ENCODE measurements around the gene KCNAB2.
A peak's percentile ranks its signal among the peaks of the same experiment; 100 is the strongest.
"Not testable (repeated sequence)": the region's sequence is repeated elsewhere in the genome, so short reads cannot be mapped to it uniquely, and the experiment has no call there.

KCNAB2 gene

GRCh38 chr1:6006882-6007281, 38.8 kb upstream of the KCNAB2 start:
- DNase-seq: no peak
- no peak overlapping the region for H3K27ac Mint-ChIP-seq
- no peak overlapping the region for H3K4me3 Mint-ChIP-seq
- ATAC-seq: peak; percentile 8
- H3K36me3 Mint-ChIP-seq (ENCODE audit: low read depth): no peaks in the 10 kb centered on the region
- H3K9me3 Mint-ChIP-seq: no peaks in the 10 kb centered on the region
- H3K4me1 Mint-ChIP-seq: peaks cover 30% of the 10 kb centered on the region
- no peaks in the 10 kb centered on the region for H3K27me3 Mint-ChIP-seq

GRCh38 chr1:6007318-6008083, 38.2 kb upstream of the KCNAB2 start:
- peaks cover 28% of the 10 kb centered on the region for H3K4me1 Mint-ChIP-seq
- no peaks in the 10 kb centered on the region for H3K9me3 Mint-ChIP-seq
- H3K27me3 Mint-ChIP-seq: no peaks in the 10 kb centered on the region
- H3K36me3 Mint-ChIP-seq (ENCODE audit: low read depth): no peaks in the 10 kb centered on the region
- H3K27ac Mint-ChIP-seq: no peak overlapping the region
- no peak for DNase-seq
- no peak for ATAC-seq
- H3K4me3 Mint-ChIP-seq: no peak overlapping the region

DNA sequence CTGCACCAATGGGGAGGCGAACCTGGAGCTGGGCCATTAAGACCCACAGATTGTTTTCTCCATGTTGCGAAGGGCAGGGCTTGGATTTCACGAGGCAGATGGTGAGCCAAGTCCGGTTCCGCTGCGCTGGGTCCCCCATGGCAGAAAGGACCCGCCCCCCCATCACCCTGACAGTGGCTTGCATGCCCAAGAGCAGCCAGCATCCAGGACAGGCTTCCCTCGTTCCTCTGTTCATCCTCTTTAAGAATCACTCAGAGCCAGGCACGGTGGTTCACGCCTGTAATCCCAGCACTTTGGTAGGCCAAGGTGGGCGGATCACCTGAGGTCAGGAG, 37.6 kb upstream of the KCNAB2 start:
- Mint-ChIP-seq H3K27ac (no peak overlapping the region), H3K36me3 (ENCODE audit: low read depth) (no peaks in the 10 kb centered on the region)

GRCh38 chr1:6008696-6009095, 37.0 kb upstream of the KCNAB2 start:
- no peak overlapping the region for H3K27ac Mint-ChIP-seq
- H3K4me3 Mint-ChIP-seq: no peak overlapping the region
- peaks cover 23% of the 10 kb centered on the region for H3K4me1 Mint-ChIP-seq
- no peaks in the 10 kb centered on the region for H3K9me3 Mint-ChIP-seq
- no peaks in the 10 kb centered on the region for H3K36me3 Mint-ChIP-seq (ENCODE audit: low read depth)
- DNase-seq (no peak), ATAC-seq (no peak)
- no peaks in the 10 kb centered on the region for H3K27me3 Mint-ChIP-seq

More for the DNA sequence above, 37.6 kb upstream of the KCNAB2 start:
- ATAC-seq: no peak
- peaks cover 28% of the 10 kb centered on the region for H3K4me1 Mint-ChIP-seq
- H3K4me3 Mint-ChIP-seq: no peak overlapping the region
- H3K9me3 Mint-ChIP-seq: no peaks in the 10 kb centered on the region
- H3K27me3 Mint-ChIP-seq: no peaks in the 10 kb centered on the region
- no peak for DNase-seq

DNA sequence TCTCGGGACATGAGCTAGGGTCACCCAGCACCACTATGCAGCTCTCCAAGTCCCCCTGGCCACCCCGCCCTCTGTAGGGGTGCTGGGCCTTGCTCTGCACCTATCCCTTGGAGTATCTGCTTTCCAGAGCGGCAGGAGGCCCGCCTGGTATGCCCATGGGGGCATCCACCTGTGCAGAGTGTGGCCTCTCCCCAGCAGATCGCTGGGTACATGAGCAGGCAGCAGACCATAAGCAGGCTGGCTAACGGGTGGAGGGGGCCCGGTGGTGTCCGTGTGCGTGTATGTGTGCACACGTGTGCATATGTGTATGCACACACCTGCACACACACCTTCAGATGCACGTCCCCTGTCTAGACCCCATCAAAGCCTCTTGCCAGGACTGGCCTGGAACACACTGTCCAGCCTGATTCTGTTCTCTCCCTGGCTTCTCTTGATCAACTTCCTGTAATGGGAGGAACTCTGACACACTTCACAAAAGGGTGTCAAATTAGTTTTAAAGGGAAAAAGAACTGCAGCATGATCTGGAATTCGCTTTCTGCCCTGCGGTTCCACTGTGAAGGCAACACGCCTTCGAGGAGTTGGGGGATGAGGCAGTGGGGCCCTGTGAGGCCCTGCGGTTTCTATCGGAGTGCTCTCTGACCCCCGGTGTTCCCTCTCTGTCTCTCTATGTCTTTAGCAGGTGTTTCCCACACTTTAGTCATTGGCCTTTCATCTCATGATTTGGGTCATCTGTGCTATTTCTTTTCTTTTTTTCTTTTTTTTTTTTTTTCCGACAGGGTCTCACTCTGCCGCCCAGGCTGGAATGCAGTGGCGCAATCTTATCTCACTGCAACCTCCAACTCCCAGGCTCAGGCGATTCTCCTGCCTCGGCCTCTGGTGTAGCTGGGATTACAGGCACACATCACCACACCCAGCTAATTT, 36.3 kb upstream of the KCNAB2 start:
- Mint-ChIP-seq H3K27ac (no peak overlapping the region), H3K4me1 (peaks cover 19% of the 10 kb centered on the region), H3K4me3 (no peak overlapping the region), H3K9me3 (no peaks in the 10 kb centered on the region), H3K27me3 (no peaks in the 10 kb centered on the region), H3K36me3 (ENCODE audit: low read depth) (peaks cover 3% of the 10 kb centered on the region)
- ATAC-seq: no peak
- no peak for DNase-seq

GRCh38 chr1:6010554-6010953, 35.1 kb upstream of the KCNAB2 start:
- DNase-seq (no peak), ATAC-seq (no peak)
- no peaks in the 10 kb centered on the region for H3K9me3 Mint-ChIP-seq
- no peak overlapping the region for H3K4me3 Mint-ChIP-seq
- peaks cover 17% of the 10 kb centered on the region for H3K4me1 Mint-ChIP-seq
- H3K36me3 Mint-ChIP-seq (ENCODE audit: low read depth): peaks cover 6% of the 10 kb centered on the region
- no peaks in the 10 kb centered on the region for H3K27me3 Mint-ChIP-seq
- H3K27ac Mint-ChIP-seq: no peak overlapping the region

DNA sequence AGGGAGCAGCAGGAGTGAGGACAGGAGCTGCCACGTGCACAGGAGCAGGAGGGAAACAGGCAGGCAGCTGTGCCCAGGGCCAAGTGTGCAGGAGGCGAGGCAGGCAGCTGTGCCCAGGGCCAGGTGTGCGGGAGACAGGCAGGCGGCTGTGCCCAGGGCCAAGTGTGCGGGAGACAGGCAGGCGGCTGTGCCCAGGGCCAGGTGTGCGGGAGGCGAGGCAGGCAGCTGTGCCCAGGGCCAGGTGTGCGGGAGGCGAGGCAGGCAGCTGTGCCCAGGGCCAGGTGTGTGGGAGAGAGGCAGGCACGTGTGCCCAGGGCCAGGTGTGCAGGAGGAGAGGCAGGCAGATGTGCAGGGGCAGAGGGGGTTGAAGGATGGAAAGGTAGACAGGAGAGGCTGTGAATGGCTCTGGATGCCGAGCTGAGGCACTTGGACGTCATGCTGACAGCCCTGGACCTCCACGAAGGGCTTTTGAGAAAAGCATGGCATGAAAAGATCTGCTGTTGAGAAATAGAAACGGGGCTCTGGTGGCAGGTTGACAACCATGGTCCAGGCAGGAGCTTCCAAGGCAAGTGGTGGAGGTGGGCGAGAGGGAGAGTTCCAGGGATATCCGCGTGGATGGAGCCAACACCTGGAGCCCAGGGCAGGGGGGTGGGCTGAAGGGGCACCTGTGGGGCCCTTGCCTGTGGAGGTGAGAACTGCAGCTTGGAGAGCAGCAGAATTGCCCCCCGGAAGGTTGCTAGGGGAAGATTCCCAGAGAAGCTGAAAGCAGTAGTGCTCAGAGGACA, 34.3 kb upstream of the KCNAB2 start:
- Mint-ChIP-seq H3K4me1 (peaks cover 17% of the 10 kb centered on the region), H3K4me3 (no peak overlapping the region), H3K9me3 (no peaks in the 10 kb centered on the region), H3K27ac (no peak overlapping the region), H3K36me3 (ENCODE audit: low read depth) (peaks cover 6% of the 10 kb centered on the region), H3K27me3 (no peaks in the 10 kb centered on the region)
- DNase-seq: no peak
- no peak for ATAC-seq

- Mint-ChIP-seq H3K27ac (no peak overlapping the region), H3K36me3 (ENCODE audit: low read depth) (peaks cover 6% of the 10 kb centered on the region), H3K27me3 (no peaks in the 10 kb centered on the region), H3K4me3 (no peak overlapping the region), H3K4me1 (peaks cover 13% of the 10 kb centered on the region), H3K9me3 (no peaks in the 10 kb centered on the region)
- no peak for DNase-seq
- no peak for ATAC-seq
Measured at GRCh38 chr1:6011946-6012258, 33.8 kb upstream of the KCNAB2 start.

GRCh38 chr1:6012529-6013318, 33.0 kb upstream of the KCNAB2 start:
- no peak overlapping the region for H3K4me3 Mint-ChIP-seq
- H3K36me3 Mint-ChIP-seq (ENCODE audit: low read depth): peaks cover 6% of the 10 kb centered on the region
- no peaks in the 10 kb centered on the region for H3K27me3 Mint-ChIP-seq
- no peak overlapping the region for H3K27ac Mint-ChIP-seq
- ATAC-seq (peak; percentile 26), DNase-seq (no peak)
- H3K4me1 Mint-ChIP-seq: peaks cover 6% of the 10 kb centered on the region
- H3K9me3 Mint-ChIP-seq: no peaks in the 10 kb centered on the region

- ATAC-seq (no peak), DNase-seq (no peak)
- Mint-ChIP-seq H3K36me3 (ENCODE audit: low read depth) (peaks cover 6% of the 10 kb centered on the region), H3K4me1 (peaks cover 6% of the 10 kb centered on the region), H3K27me3 (no peaks in the 10 kb centered on the region), H3K9me3 (no peaks in the 10 kb centered on the region), H3K27ac (no peak overlapping the region), H3K4me3 (no peak overlapping the region)
Measured at GRCh38 chr1:6013491-6013890, 32.2 kb upstream of the KCNAB2 start.

DNA sequence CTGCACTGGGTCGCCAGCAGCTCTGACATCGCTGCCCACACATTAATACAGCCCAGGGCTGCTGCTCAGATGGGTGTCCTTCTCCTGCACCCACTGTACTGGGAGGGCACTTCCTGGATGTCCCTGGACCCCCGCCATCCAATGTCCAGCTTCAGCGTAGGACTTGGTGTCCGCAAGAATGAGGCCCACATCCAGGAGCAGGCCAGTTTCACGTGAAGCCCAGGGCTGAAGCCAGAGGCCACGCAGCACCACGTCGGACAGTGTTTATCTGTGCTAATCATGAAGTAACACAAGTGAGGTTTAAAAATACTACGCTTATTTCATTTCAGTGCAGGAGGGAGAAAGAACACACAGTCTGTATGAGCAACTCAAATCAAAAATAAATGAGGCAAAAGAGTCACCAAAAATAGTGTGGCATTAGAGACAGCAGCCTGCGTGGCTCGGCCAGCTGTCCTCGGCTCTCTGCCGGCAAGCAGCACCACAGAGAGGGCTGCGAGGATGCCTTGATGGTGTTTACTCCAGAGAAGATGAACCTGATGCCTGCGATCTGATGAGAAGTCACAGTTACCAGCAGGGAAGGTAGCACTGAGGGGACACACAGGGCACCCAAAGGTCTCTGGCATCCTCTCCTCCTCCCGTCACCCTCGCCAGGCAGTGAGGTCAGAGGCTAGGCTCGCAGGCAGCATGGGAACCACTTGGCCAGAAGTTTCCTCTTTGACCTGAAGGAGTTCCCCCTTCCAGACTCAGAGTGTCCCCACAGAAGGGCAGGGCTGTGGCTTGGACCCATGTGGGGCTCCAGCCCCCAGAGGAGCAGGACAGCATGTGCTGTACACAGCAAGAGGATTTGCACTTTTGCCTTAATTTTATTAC, 31.3 kb upstream of the KCNAB2 start:
- peaks cover 6% of the 10 kb centered on the region for H3K36me3 Mint-ChIP-seq (ENCODE audit: low read depth)
- no peaks in the 10 kb centered on the region for H3K27me3 Mint-ChIP-seq
- ATAC-seq: no peak
- no peaks in the 10 kb centered on the region for H3K9me3 Mint-ChIP-seq
- no peak for DNase-seq
- H3K4me3 Mint-ChIP-seq: no peak overlapping the region
- H3K27ac Mint-ChIP-seq: no peak overlapping the region
- H3K4me1 Mint-ChIP-seq: peaks cover 6% of the 10 kb centered on the region

- no peak overlapping the region for H3K27ac Mint-ChIP-seq
- no peak overlapping the region for H3K4me3 Mint-ChIP-seq
- H3K9me3 Mint-ChIP-seq: no peaks in the 10 kb centered on the region
- H3K27me3 Mint-ChIP-seq: no peaks in the 10 kb centered on the region
- DNase-seq: no peak
- H3K36me3 Mint-ChIP-seq (ENCODE audit: low read depth): peaks cover 6% of the 10 kb centered on the region
- H3K4me1 Mint-ChIP-seq: peaks cover 2% of the 10 kb centered on the region
- no peak for ATAC-seq
Measured at GRCh38 chr1:6016191-6016865, 29.4 kb upstream of the KCNAB2 start.

- not testable (repeated sequence) for H3K27ac Mint-ChIP-seq; ATAC-seq; H3K4me1 Mint-ChIP-seq; H3K9me3 Mint-ChIP-seq; DNase-seq; H3K4me3 Mint-ChIP-seq; H3K36me3 Mint-ChIP-seq (ENCODE audit: low read depth); H3K27me3 Mint-ChIP-seq
Measured at GRCh38 chr1:6017654-6018053, 28.0 kb upstream of the KCNAB2 start.
